Measurements from ENCODE around the gene CDH2. TPM values are rescaled to one million over a fixed set of nuclear protein-coding genes. Genes with fewer than 3 reads are reported as not detected.

Gene CDH2
- total and polyA plus RNA-seq, 7 donors: 0.04 to 4.8 (median 0.52) TPM

- no peaks in the 10 kb centered on the region for H3K4me1 ChIP-seq
- ATAC-seq (no peak), DNase-seq (no peak)
- WGBS, 3 donors: 87 to 96% (median 92%) methylated on average over 1 of the region's 1 CpG
- TF ChIP-seq CTCF (IDR thresholded peaks at IDR 0.05): no peak
- no peak overlapping the region for H3K4me3 ChIP-seq
- H3K9me3 ChIP-seq: no peaks in the 10 kb centered on the region
- intact Hi-C loops (cut with DNase I): no loop called here
- H3K36me3 ChIP-seq (ENCODE audit: insufficient read depth in 1 of 2, low read depth in 1 of 2): no peaks in the 10 kb centered on the region
- H3K27ac ChIP-seq: no peak overlapping the region
- H3K27me3 ChIP-seq (ENCODE audit: insufficient read depth in 3 of 3, low read length in 2 of 3): no peaks in the 10 kb centered on the region
These were observed 163.9 kb downstream of the CDH2 start for GRCh38 chr18:28013066-28013465.

GRCh38 chr18:28012336-28012735 is 164.6 kb downstream of the CDH2 start:
- no peak for ATAC-seq
- H3K27me3 ChIP-seq (ENCODE audit: insufficient read depth in 3 of 3, low read length in 2 of 3): no peaks in the 10 kb centered on the region
- TF ChIP-seq CTCF (IDR thresholded peaks at IDR 0.05): no peak
- intact Hi-C loops (cut with DNase I): no loop called here
- no peaks in the 10 kb centered on the region for H3K36me3 ChIP-seq (ENCODE audit: insufficient read depth in 1 of 2, low read depth in 1 of 2)
- no peak for DNase-seq
- H3K4me1 ChIP-seq: no peaks in the 10 kb centered on the region
- H3K9me3 ChIP-seq: no peaks in the 10 kb centered on the region
- no peak overlapping the region for H3K4me3 ChIP-seq
- no peak overlapping the region for H3K27ac ChIP-seq

- intact Hi-C loops (cut with DNase I): no loop called here
These were observed 167.3 kb downstream of the CDH2 start for GRCh38 chr18:28009589-28009988.

GRCh38 chr18:28007841-28008240 is 169.1 kb downstream of the CDH2 start:
- ATAC-seq: no peak
- intact Hi-C loops (cut with DNase I): no loop called here
- H3K27ac ChIP-seq: no peak overlapping the region
- no peak overlapping the region for H3K4me3 ChIP-seq
- H3K4me1 ChIP-seq: no peaks in the 10 kb centered on the region
- DNase-seq: no peak
- no peaks in the 10 kb centered on the region for H3K9me3 ChIP-seq
- 90 to 96% (median 91%) methylated on average over 5 of the region's 5 CpGs for WGBS, 3 donors
- no peak for TF ChIP-seq CTCF (IDR thresholded peaks at IDR 0.05)
- no peaks in the 10 kb centered on the region for H3K27me3 ChIP-seq (ENCODE audit: insufficient read depth in 3 of 3, low read length in 2 of 3)
- H3K36me3 ChIP-seq (ENCODE audit: insufficient read depth in 1 of 2, low read depth in 1 of 2): no peaks in the 10 kb centered on the region

More at GRCh38 chr18:28009589-28009988, 167.3 kb downstream of the CDH2 start:
- H3K27me3 ChIP-seq (ENCODE audit: insufficient read depth in 3 of 3, low read length in 2 of 3): no peaks in the 10 kb centered on the region
- DNase-seq (no peak), ATAC-seq (no peak)
- no peak overlapping the region for H3K27ac ChIP-seq
- H3K4me3 ChIP-seq: no peak overlapping the region
- 84 to 93% (median 85%) methylated on average over 6 of the region's 6 CpGs for WGBS, 3 donors
- no peaks in the 10 kb centered on the region for H3K36me3 ChIP-seq (ENCODE audit: insufficient read depth in 1 of 2, low read depth in 1 of 2)
- no peak for TF ChIP-seq CTCF (IDR thresholded peaks at IDR 0.05)
- no peaks in the 10 kb centered on the region for H3K4me1 ChIP-seq
- no peaks in the 10 kb centered on the region for H3K9me3 ChIP-seq

GRCh38 chr18:28005164-28005563 is 171.8 kb downstream of the CDH2 start:
- WGBS, 3 donors: 73 to 79% (median 76%) methylated on average over 7 of the region's 7 CpGs
- no peak overlapping the region for H3K4me3 ChIP-seq
- H3K9me3 ChIP-seq: no peaks in the 10 kb centered on the region
- intact Hi-C loops (cut with DNase I): no loop called here
- ATAC-seq (no peak), DNase-seq (no peak)
- no peak overlapping the region for H3K27ac ChIP-seq
- H3K27me3 ChIP-seq (ENCODE audit: insufficient read depth in 3 of 3, low read length in 2 of 3): no peaks in the 10 kb centered on the region
- no peak for TF ChIP-seq CTCF (IDR thresholded peaks at IDR 0.05)
- H3K4me1 ChIP-seq: no peaks in the 10 kb centered on the region
- H3K36me3 ChIP-seq (ENCODE audit: insufficient read depth in 1 of 2, low read depth in 1 of 2): no peaks in the 10 kb centered on the region
